Endodermal cell (in vitro differentiated cells): ENCODE data around the gene DNM1. TPM values are rescaled to one million over a fixed set of nuclear protein-coding genes. Genes with fewer than 3 reads are reported as not detected.

ENCODE experiments used
- DNase-seq: peaks from one replicate; pipeline ENCODE4 v3.0.0-alpha.2; 2017
- H3K27ac ChIP-seq: 2 replicates; pipeline ENCODE4 v1.5.1; 2013; ENCODE audit warnings: mild to moderate bottlenecking, low read depth, low read length, moderate library complexity
- H3K27me3 ChIP-seq: 2 replicates; pipeline ENCODE4 v1.6.1; 2013; ENCODE audit warnings: mild to moderate bottlenecking, low read length, moderate library complexity; ENCODE audit not compliant: insufficient read depth, control insufficient read depth, poor library complexity, severe bottlenecking
- H3K36me3 ChIP-seq: 2 replicates; pipeline ENCODE4 v1.7.0; 2013; ENCODE audit warnings: mild to moderate bottlenecking, low read length, moderate library complexity; ENCODE audit not compliant: control insufficient read depth, insufficient read depth
- H3K4me1 ChIP-seq: one replicate; pipeline ENCODE4 v1.7.0; 2013; ENCODE audit warnings: low read length; ENCODE audit not compliant: control insufficient read depth, insufficient read depth
- H3K4me3 ChIP-seq: 2 replicates; pipeline ENCODE4 v1.5.1; 2013; ENCODE audit warnings: mild to moderate bottlenecking, low read length, moderate library complexity
- H3K9ac ChIP-seq: 2 replicates; pipeline ENCODE4 v1.6.1; 2013; ENCODE audit warnings: mild to moderate bottlenecking, low read length, moderate library complexity; ENCODE audit not compliant: poor library complexity, severe bottlenecking; ENCODE audit errors: extremely low read depth
- H3K9me3 ChIP-seq: 2 replicates; pipeline ENCODE4 v1.6.1; 2013; ENCODE audit warnings: mild to moderate bottlenecking, low read length, moderate library complexity; ENCODE audit not compliant: control insufficient read depth
- H3K27ac Mint-ChIP-seq: 2 replicates; pipeline ENCODE4 v1.8.0; 2020; ENCODE audit warnings: mixed read lengths
- H3K27me3 Mint-ChIP-seq: 2 replicates; pipeline ENCODE4 v1.8.0; 2021; ENCODE audit warnings: mild to moderate bottlenecking, mixed read lengths; ENCODE audit not compliant: insufficient read depth
- H3K36me3 Mint-ChIP-seq: 2 replicates; pipeline ENCODE4 v1.8.0; 2020; ENCODE audit warnings: low read depth, mixed read lengths
- H3K4me1 Mint-ChIP-seq: 2 replicates; pipeline ENCODE4 v1.8.0; 2020; ENCODE audit warnings: mixed read lengths
- H3K4me3 Mint-ChIP-seq: 2 replicates; pipeline ENCODE4 v1.8.0; 2020; ENCODE audit warnings: mild to moderate bottlenecking, moderate library complexity, mixed read lengths
- H3K9me3 Mint-ChIP-seq: 2 replicates; pipeline ENCODE4 v1.8.0; 2020; ENCODE audit warnings: mild to moderate bottlenecking, mixed read lengths
- CTCF ChIP-seq: fragments of 200-600 bp; sonication (generic); conservative IDR thresholded peaks from 2 replicates; pipeline ENCODE4 v1.5.0; 2021; ENCODE audit warnings: antibody characterized with exemption, mild to moderate bottlenecking
- WGBS, 2 experiments: methylation state at CpG; one replicate each; pipeline versions ENCODE4 v1.1.5 to v1.1.7; 2013; ENCODE audit warnings: missing lambda C conversion rate in 2 of 2, mixed read lengths in 1 of 2; ENCODE audit not compliant: insufficient coverage in 1 of 2, insufficient read length in 1 of 2; 5-methylcytosine and 5-hydroxymethylcytosine counted together
- total RNA-seq, 2 donors: library from RNA; stranded (reverse); fragmentation: NEBNext Ultra II Directional in 1 of 2; extraction: Animal tissue kit (Norgen Biotek cat#: 25700) in 1 of 2; gene quantifications; 2 replicates in 1 of 2; 3 replicates in 1 of 2; pipeline ENCODE4 v1.2.1, GENCODE V29; 2021

DNM1 gene
- total RNA-seq, 2 donors from 2014 or later, result 55.8 to 147 TPM

- H3K36me3 ChIP-seq, result peaks cover 71% of the 10 kb centered on the region
- Mint-ChIP-seq H3K27ac (no peak overlapping the region), H3K4me3 (no peak overlapping the region), H3K9me3 (no peaks in the 10 kb centered on the region), H3K27me3 (no peaks in the 10 kb centered on the region), H3K36me3 (peaks cover 67% of the 10 kb centered on the region), H3K4me1 (no peaks in the 10 kb centered on the region)
- no peak for DNase-seq
- no peaks in the 10 kb centered on the region for H3K4me1 ChIP-seq
- WGBS, 2 experiments, result 95 to 100% methylated on average over 1 to 4 of the region's 4 CpGs
- no peak overlapping the region for H3K27ac ChIP-seq
- H3K9ac ChIP-seq, result no peak overlapping the region
- H3K9me3 ChIP-seq, result no peaks in the 10 kb centered on the region
- no peak overlapping the region for H3K4me3 ChIP-seq
- H3K27me3 ChIP-seq, result no peaks in the 10 kb centered on the region
- TF ChIP-seq CTCF, result no peak
Measured at GRCh38 chr9:128167209-128167608, 36.0 kb upstream of the DNM1 start.

GRCh38 chr9:128168731-128169308, 34.4 kb upstream of the DNM1 start:
- Histone ChIP-seq H3K9ac (no peak overlapping the region), H3K4me1 (no peaks in the 10 kb centered on the region), H3K27me3 (no peaks in the 10 kb centered on the region), H3K4me3 (no peak overlapping the region), H3K9me3 (no peaks in the 10 kb centered on the region), H3K27ac (no peak overlapping the region), H3K36me3 (peaks cover 60% of the 10 kb centered on the region)
- WGBS, 2 experiments, result 92 to 96% methylated on average over 8 of the region's 8 CpGs
- H3K36me3 Mint-ChIP-seq, result peaks cover 64% of the 10 kb centered on the region
- no peak overlapping the region for H3K27ac Mint-ChIP-seq
- H3K4me3 Mint-ChIP-seq, result no peak overlapping the region
- TF ChIP-seq CTCF, result no peak
- no peaks in the 10 kb centered on the region for H3K4me1 Mint-ChIP-seq
- H3K9me3 Mint-ChIP-seq, result no peaks in the 10 kb centered on the region
- DNase-seq, result no peak
- H3K27me3 Mint-ChIP-seq, result no peaks in the 10 kb centered on the region

GRCh38 chr9:128169492-128169891, 33.7 kb upstream of the DNM1 start:
- no peaks in the 10 kb centered on the region for H3K9me3 Mint-ChIP-seq
- Histone ChIP-seq H3K27ac (no peak overlapping the region), H3K27me3 (no peaks in the 10 kb centered on the region), H3K4me3 (no peak overlapping the region), H3K4me1 (no peaks in the 10 kb centered on the region), H3K9ac (no peak overlapping the region), H3K9me3 (no peaks in the 10 kb centered on the region), H3K36me3 (peaks cover 60% of the 10 kb centered on the region)
- no peak overlapping the region for H3K4me3 Mint-ChIP-seq
- H3K27ac Mint-ChIP-seq, result peak overlapping the region; percentile 3
- no peak for DNase-seq
- 94% methylated on average over 6 to 8 of the region's 8 CpGs for WGBS, 2 experiments
- peaks cover 64% of the 10 kb centered on the region for H3K36me3 Mint-ChIP-seq
- no peak for TF ChIP-seq CTCF
- H3K27me3 Mint-ChIP-seq, result no peaks in the 10 kb centered on the region
- H3K4me1 Mint-ChIP-seq, result no peaks in the 10 kb centered on the region
